HG03045 (cell line): ENCODE data around the gene SCAMP5.

ENCODE experiments used
- ATAC-seq: cut with Tn5 transposase; IDR thresholded peaks from one replicate; pipeline ENCODE4 v1.9.1; 2021; ENCODE audit warnings: mild to moderate bottlenecking, moderate library complexity; ENCODE audit not compliant: unreplicated experiment

Gene SCAMP5

DNA sequence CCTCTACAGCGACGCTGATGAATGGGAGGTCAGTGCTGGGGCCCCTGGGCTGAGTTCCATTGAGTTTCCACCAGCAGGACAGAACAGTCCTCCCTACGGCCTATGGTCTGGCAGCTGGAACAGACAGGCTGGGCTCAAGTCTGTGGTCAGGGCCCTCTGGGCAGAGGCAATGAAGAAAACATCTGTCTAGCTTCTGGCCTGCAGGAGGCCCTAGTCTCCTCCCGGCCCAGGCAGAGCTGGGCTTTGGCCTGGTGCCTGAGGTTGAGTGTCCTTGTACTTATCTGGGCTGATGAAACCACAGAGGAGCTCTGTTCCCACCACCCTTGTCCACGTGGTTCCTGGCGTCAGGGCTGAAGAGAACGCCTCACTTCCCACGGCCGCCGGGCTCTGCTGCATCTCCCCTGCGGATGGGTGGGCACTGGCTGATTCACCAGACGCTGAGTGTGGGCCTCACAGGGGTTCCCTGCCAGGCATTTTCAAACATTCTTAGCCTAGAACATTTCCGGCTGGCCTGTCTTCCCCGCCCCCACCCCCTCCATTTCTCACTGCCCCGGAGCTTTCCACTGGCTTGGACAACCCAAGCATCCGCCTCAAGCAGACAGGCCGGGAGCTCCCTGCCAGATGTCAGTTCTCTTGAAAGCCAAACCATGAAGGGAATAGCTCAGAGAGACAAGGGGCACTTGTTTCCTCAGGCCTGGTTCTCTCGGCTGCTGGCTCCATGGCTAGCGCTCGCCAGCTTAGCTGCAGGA is 48.3 kb downstream of the SCAMP5 start:
- ATAC-seq: peak; percentile 24

DNA sequence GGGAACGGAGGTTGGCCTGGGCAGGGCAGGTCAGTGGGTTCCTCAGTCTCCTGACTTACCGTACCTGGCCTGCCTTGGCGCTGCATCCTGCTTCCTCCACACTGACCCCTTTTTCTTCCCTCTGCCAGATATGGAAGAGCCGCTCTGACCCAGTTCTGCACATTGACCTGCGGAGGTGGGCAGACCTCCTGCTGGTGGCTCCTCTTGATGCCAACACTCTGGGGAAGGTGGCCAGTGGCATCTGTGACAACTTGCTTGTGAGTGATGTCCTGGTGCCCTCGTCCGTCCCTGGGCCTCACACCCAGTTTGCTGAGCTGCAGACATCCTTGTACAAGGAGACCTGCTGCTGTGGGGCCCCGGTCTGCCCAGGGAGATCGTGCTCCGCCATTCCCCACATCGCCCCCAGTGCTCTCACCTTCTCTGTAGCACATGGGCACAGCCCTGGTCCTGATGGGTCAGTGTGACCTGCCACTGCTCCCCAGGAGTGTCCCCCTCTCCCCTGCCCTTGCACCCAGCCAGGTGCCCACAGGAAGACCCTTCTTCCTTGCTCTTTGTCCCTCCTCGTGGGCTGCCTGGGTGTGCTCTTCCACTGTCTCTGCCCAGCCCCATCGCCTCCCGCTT is 49.0 kb downstream of the SCAMP5 start:
- no peak for ATAC-seq

DNA sequence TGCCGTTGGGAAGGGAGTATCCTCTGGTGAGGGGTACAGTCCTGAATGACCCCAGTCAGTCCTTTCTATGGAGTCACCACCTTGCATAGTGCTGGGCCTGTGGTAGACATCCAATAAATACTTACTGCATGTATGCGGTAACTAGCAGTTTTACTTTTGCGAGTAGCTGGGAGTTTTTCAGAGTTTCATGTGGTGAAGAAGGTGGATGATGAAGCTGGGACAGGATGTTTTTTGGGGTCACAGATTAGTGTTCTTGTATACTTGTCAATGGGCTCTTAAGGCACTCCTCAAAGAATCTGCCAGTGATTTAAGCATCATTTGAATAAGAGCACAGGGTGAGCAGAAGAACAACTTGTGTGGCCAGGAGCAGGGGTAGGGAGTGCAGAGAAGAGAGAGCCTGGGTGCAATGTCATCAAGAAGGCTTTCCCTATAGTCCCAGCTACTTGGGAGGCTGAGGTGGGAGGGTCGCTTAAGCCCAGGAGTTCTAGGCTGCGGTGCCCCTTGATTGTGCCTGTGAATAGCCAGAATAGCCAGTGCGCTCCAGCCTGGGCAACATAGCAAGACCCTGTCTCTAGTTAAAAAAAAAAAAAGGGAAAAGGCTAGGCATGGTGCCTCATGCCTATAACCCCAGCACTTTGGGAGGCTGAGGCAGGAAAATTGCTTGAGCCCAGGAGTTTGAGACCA is 50.1 kb downstream of the SCAMP5 start:
- ATAC-seq: no peak

DNA sequence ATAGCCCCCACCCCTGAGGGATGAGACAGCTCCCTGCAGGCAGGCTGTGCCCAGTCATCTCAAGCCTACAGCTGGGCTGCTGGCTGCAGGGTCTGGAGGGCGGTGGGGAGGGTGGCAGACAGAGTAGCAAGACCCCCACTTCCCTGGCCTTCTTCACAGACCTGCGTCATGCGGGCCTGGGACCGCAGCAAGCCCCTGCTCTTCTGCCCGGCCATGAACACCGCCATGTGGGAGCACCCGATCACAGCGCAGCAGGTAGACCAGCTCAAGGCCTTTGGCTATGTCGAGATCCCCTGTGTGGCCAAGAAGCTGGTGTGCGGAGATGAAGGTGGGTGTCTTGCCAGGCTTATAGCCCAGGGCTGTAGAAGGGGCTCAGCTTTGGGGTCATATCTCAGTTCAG is 53.0 kb downstream of the SCAMP5 start:
- no peak for ATAC-seq

DNA sequence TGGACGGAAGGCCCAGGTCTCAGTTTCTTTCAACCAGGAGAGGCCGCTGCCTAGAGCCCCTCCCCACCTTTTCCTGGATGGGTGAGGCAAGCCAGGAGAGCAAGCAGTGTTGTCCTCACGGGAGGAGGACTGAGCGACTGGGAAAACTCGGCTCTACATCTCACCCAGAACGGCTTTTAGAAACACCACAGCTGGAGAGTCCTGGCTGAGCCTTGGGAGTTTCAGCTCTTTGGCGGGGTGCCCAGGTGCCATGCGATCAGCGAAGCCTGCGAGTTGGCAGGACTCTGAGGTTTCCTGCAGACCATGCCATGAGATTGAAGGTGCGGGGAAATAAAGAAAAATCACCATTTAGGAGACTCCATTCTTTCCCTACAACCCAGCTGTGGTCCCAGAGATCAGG is 54.0 kb downstream of the SCAMP5 start:
- no peak for ATAC-seq

DNA sequence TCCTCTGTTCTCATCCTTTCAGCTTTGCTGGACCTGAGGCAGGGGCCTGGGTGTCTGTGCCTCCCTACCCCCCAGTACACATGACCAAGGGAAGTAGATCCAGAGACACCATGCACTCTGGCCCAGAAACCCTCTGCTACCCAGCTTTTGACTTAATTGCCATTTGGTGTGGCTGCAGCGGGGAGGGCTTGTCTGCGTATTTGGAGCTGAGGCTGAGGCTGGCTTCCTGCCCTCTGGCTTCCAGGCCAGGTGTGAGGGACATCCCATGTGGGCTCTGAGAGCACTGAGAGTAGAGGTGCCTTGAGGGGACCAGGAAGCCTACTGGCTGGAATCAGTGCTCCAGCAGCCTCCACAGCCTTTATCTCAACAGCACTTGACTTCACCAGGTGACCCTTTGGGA is 54.9 kb downstream of the SCAMP5 start:
- ATAC-seq: no peak

DNA sequence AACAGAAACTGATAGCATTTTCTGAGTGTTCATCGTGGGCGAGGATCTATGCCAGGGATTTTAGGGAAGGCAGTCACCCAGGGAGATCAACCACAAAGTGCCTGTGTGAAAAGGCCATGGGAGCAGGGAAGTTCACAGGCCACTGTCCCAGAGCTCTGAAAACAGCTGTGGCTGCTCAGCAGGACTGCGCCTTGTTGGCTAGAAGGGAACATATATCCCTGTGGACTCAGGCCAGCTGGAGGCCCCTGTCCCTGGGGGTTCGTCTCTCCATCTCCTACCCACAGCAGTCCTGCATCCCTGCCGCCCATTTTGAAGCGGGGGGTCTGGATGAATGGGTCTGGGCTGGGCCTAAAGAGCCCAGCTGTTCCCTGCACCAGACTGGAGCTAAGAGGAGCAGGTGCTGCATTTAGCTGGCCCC is 55.8 kb downstream of the SCAMP5 start:
- ATAC-seq: no peak

DNA sequence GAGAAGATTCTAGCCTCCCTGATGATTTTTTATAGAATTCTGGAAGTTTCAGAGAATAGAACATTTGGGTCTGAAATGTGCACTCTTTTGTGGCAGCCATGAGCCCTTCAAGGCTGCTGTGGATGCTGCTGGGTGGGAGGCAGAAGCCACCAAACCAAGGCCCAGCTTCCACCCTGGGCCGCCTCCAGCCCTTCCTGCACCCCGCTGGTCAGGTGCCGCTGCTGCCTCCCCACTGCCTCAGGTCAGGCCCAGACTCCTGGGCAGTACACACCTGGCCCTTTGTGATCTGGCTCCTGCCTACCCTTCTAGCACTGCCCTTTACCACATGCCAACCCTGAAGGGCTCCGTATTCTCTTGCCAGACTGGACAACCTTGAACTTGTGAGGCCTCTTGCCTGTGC is 56.3 kb downstream of the SCAMP5 start:
- no peak for ATAC-seq

DNA sequence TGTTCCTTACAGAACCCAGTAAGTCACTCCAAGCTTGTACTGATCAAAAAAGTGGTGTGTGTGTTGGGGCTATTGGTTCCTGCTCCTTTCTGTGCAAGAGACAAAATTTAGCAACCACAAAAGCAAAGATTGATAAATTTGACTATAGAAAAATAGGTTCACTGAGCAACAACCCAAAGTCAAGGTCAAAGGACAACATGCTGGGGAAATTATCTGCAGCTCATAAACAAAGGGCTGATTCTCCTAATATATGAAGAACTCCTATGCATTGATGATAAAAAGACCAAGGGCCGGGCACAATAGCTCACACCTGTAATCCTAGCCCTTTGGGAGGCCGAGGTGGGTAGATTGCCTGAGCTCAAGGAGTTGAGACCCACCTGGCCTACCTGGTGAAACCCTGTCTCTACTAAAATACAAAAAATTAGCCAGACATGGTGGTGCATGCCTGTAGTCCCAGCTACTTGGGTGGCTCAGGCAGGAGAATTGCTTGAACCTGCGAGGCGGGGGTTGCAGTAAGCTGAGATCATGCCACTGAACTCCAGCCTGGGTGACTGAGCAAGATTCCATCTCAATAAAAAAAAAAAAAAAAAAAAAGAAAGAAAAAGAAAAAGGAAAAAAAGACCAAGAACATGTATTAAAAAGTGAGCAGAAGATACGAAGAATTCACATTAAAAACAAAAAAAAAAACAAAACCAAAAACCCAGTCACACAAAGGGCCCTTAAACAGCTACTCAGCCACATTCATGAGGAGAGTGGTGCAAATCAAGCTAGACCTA is 57.8 kb downstream of the SCAMP5 start:
- ATAC-seq: no peak

DNA sequence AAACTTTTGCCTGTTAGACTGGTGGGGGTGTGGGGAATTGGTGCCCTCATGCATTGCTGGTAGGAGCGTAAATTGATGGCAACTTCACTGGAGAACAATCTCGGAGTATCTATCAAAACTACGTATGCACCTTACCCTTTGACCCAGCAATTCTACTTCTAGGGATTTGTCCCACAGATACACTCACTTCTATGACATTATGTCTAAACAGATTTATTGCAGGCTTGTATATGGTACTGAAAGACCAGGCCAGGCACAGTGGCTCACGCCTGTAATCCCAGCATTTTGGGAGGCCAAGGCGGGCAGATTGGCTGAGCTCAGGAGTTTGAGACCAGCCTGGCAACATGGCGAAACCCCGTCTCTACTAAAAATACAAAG is 58.4 kb downstream of the SCAMP5 start:
- ATAC-seq: no peak

DNA sequence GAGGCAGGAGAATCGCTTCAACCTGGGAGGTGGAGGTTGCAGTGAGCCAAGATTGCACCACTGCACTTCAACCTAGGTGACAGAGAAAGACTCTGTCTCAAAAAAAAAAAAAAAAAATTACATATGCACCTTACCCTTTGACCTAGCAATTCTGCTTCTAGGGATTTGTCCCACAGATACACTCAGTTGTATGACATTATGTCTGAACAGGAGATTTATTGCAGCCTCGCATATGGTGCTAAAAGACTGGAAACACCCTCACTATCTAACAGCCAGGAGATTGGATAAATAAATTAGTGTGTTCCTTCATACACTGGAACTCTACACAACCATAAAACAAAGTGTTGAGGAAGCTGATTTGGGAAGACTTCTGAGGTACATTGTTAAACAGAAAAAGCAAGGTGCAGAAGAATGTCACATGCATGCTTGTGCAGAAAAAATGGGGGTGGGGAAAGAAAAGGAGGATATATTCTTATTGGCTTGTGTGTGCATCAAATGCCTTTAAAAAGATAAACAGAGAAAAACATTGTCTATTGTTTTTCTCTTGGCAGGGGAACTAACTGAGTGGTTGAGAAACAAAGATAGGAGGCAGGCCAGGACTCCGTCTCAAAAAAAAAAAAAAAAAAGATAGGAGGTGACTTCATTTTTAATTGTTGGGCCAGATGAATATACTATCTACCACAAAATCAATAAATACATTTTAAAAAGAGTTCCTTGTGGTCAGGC is 59.0 kb downstream of the SCAMP5 start:
- ATAC-seq: no peak

DNA sequence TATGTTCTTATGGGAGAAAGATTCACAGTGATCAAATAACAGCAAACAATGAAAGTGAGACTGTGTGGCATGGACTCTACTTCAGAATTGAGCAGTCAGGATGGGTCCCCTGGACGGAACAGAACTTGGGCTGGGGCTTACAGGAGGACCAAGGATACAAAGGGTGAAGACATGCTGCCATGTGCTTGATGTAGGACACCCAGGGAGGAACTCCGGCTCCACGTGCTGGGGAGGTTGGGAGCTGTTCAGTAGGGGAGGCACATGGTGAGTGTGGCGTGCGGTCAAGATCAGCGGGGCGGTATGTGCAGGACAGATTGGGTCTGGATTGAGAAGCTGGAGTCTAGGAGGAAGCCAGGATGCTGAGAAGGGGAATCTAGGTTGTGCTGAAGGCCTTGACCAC is 60.7 kb downstream of the SCAMP5 start:
- no peak for ATAC-seq

DNA sequence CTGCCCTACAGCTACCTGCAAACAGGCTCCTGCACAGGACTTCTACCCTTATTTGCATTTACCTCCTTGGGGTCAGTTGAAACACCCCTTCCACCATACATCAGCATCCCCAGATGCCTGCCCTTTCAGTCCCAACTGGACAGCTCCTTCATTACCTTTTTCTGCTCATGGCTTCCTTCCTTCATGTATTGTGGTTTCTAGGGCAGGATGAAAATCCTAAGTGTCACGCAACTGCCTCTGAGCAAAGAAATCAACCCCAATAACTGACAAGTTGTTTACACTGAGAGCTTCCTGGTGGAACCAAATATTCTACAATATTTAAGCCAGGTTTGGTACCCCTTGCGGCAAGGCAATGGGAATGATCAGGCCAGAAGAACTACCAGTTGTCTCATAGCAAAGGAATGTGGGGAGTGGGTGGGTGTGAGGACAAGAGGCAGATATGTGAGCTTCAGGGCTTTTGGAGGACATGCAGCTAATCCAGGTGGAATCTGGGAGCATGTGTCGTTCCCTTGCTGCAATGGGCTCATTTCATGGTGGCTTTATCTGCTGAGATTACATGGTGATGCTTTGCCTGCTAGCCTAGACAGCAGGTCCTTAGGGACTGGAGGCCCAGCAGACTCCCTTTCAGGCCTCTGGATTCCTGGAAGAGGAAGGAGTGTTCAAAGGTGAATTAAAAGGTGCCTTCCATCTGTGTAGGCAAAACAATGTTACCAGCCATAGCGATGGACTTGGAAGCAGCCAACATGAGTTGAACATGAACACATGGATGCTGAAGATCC is 63.0 kb downstream of the SCAMP5 start:
- no peak for ATAC-seq

DNA sequence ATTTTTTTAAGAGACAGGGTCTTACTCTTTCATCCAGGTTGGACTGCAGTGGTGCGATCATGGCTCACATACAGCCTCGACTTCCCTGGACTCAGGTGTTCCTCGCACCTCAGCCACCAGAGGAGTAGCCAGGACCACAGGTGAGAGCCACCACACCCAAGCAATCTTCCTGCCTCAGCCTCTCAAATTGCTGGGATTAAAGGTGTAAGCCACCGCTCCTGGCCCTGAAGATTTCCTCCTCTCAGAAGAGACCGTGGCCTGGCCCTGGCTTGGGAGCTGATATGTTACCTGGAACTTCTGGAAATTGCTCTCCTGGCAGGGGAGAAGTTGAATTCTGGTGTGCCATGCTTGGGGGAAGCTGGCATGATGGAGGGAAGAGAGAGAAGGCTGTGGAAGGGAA is 64.2 kb downstream of the SCAMP5 start:
- ATAC-seq: no peak

DNA sequence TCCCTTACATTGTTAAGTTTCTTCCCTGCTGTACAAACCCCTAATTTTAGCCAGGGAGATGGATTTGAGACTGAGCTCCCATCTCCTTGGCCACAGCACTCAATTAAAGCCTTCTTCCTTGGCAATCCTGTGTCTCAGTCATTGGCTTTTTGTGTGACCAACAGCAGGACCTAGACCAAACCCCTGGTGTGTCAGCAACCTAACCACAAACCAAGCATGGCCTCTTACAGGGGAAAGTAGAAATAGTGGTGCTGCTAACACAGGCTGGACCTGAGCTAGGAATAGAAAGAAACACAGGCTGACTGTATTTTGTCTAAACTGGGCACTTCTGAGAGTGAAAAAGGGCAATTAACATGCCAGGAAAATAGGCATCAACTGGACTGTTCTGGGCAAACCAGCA is 65.9 kb downstream of the SCAMP5 start:
- no peak for ATAC-seq

DNA sequence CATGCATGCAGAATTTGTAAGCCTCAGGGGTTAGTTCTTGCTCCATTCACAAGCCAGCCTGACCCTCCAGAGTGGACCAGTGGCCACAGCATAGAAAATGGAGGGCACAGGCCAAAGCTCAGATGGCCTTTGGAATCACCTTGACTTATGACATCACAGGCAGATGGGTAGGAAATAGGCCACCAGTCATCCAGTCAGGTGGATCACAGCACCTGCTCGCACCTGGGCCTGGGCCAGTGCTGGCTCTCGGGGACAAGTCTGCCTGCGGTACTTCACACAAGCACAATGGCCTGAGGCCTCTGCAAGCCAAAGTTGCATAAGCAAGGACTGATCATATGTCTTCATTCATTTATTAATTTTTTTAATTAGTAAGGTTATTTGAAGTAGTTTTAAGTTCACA is 67.3 kb downstream of the SCAMP5 start:
- ATAC-seq: no peak

DNA sequence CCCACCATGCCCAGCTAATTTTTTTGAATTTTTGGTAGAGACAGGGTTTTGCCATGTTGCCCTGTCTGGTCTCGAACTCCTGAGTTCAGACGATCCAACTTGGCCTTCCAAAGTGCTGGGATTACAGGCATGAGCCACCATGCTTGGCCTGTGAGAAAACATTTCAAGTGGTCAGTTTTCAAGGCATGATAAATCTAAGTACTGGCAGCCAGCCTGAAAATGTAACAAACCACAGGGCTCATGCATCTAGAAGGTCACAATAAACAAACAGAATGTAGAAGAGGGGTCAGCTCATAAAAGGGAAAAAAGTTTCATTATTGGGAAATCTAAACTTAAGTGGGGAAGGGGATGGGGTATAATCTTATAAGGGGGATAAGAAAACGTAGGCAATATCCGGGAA is 68.0 kb downstream of the SCAMP5 start:
- no peak for ATAC-seq

DNA sequence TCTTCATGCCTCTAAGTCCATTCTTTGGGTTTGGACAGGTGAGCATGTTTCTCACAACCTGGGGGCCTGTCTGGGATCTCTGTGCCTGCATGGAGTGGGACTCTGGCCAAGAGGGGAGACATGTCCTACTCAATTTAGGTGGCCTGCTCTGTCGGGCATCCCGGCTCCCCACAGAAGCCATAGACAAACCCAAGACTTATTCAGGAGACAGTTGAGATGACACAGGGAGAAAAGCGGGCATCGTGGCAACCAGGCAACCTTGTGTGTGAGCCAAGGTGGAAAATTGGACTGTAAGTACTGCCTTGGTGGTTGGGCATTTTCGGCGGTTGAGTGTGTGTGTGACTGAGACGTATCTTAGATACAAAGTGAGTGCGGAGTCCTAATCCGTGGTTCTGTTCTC is 68.5 kb downstream of the SCAMP5 start:
- ATAC-seq: no peak

DNA sequence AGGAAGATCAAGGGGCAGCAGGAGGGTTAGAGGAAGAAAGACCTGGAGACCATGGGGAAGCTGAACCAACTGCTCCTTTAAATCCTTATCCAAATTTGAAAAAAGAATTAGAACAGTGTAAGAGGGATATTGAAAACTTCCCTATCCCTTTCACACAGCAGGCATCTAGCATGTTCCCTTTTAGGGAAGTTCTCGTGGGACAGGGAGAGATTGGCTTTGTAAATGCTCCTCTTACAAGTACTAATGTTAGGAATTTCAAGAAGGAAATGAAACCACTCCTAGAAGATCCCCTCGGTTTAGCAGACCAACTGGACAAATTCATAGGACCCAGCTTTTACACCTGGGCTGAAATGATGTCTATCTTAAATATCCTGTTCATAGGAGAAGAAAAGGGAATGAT is 69.5 kb downstream of the SCAMP5 start:
- no peak for ATAC-seq

DNA sequence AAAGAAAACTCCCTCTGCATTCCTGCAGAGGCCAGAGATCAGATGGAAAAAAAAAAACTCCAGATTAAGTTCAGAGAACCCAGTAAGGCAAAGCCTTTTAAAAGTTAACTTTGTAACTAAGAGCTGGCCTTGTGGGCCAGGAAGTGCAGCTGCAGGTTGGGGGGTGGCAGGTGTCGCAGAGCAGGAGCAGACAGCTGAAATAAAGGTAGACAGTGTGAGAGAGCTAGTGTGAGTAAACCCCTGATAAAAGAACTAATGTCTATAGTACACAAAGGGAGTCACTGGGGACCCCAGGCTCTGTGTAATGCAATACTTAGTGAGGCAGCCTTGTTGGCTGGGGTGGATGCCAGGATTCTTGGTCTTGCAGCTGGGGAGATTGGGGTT is 70.1 kb downstream of the SCAMP5 start:
- no peak for ATAC-seq
